ENCODE measurements around the gene FTCD. TPM values are rescaled to one million over a fixed set of nuclear protein-coding genes. Genes with fewer than 3 reads are reported as not detected.

The FTCD gene
- total RNA-seq, 2 experiments from 2014 or later = 0.06 to 1.1 TPM

- no TSS peak for BruUV-seq (replicated peaks)
- intact Hi-C loops (cut with micrococcal nuclease; ENCODE audit: unreplicated experiment) = no loop called here
- ChIA-PET POLR2A (no interaction called here), CTCF (ENCODE audit: unreplicated experiment) (no interaction called here)
- Histone ChIP-seq H3K36me3 (ENCODE audit: insufficient read depth, low read length) (no peaks in the 10 kb centered on the region), H3K4me2 (ENCODE audit: low read length) (no peak overlapping the region), H3K9me3 (ENCODE audit: low read length) (no peaks in the 10 kb centered on the region), H3K9me2 (ENCODE audit: insufficient read depth, low read length) (no peaks in the 10 kb centered on the region), H4K20me1 (ENCODE audit: insufficient read depth, low read length) (no peaks in the 10 kb centered on the region), H2AFZ (ENCODE audit: low read length) (no peak overlapping the region), H3K4me3 (ENCODE audit: low read depth, low read length, poor library complexity, severe bottlenecking) (no peak overlapping the region), H3K4me1 (ENCODE audit: insufficient read depth, low read length, poor library complexity, severe bottlenecking) (peaks cover 9% of the 10 kb centered on the region), H3K79me2 (ENCODE audit: insufficient read depth, low read depth, low read length) (no peaks in the 10 kb centered on the region), H3K27ac (ENCODE audit: low read depth, low read length, poor library complexity, severe bottlenecking) (no peak overlapping the region)
- TF ChIP-seq EZH2phosphoT487 (IDR thresholded peaks at IDR 0.05; ENCODE audit: borderline replicate concordance, low read depth, low read length) = no peak
- TF ChIP-seq, protein P1, sequence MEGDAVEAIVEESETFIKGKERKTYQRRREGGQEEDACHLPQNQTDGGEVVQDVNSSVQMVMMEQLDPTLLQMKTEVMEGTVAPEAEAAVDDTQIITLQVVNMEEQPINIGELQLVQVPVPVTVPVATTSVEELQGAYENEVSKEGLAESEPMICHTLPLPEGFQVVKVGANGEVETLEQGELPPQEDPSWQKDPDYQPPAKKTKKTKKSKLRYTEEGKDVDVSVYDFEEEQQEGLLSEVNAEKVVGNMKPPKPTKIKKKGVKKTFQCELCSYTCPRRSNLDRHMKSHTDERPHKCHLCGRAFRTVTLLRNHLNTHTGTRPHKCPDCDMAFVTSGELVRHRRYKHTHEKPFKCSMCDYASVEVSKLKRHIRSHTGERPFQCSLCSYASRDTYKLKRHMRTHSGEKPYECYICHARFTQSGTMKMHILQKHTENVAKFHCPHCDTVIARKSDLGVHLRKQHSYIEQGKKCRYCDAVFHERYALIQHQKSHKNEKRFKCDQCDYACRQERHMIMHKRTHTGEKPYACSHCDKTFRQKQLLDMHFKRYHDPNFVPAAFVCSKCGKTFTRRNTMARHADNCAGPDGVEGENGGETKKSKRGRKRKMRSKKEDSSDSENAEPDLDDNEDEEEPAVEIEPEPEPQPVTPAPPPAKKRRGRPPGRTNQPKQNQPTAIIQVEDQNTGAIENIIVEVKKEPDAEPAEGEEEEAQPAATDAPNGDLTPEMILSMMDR (conservative IDR thresholded peaks at IDR 0.05; ENCODE audit: low read length) = no peak
- DNase-seq (ENCODE audit: low spot score) = no peak
Observed at GRCh38 chr21:46168238-46168637, 12.9 kb upstream of the FTCD start.

DNA sequence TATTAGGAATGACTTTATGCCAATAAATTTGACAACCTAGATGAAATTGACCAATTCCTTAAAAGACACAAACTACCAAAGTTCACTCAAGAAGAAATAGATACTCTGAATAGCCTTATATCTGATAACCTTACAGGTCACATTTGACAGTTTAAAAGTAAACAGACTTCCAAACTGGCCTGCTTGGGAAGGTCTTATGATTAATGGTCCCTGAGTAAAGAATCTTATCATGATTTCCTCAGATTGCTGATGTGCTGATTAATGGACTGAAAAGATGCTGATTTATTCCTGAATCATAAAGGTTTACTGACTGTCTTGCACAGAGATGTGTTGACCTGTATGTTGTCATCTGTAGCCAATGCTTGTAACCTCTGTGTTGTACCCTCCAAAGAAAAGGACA lies 9.7 kb upstream of the FTCD start:
- no peaks in the 10 kb centered on the region for H3K36me3 ChIP-seq (ENCODE audit: insufficient read depth, low read length)
- H4K20me1 ChIP-seq (ENCODE audit: insufficient read depth, low read length) = no peaks in the 10 kb centered on the region
- CTCF ChIA-PET (ENCODE audit: unreplicated experiment) = no interaction called here
- H3K79me2 ChIP-seq (ENCODE audit: insufficient read depth, low read depth, low read length) = no peaks in the 10 kb centered on the region
- peaks cover 3% of the 10 kb centered on the region; the same call in 1 of the 2 replicates for H3K9me3 ChIP-seq (ENCODE audit: low read length)
- H3K9me2 ChIP-seq (ENCODE audit: insufficient read depth, low read length) = no peaks in the 10 kb centered on the region
- H3K4me3 ChIP-seq (ENCODE audit: low read depth, low read length, poor library complexity, severe bottlenecking) = no peak overlapping the region
- H3K27ac ChIP-seq (ENCODE audit: low read depth, low read length, poor library complexity, severe bottlenecking) = no peak overlapping the region
- H2AFZ ChIP-seq (ENCODE audit: low read length) = no peak overlapping the region
- H3K4me2 ChIP-seq (ENCODE audit: low read length) = no peak overlapping the region
- POLR2A ChIA-PET = no interaction called here
- H3K4me1 ChIP-seq (ENCODE audit: insufficient read depth, low read length, poor library complexity, severe bottlenecking) = no peaks in the 10 kb centered on the region
- no peak for DNase-seq (ENCODE audit: low spot score)
- intact Hi-C loops (cut with micrococcal nuclease; ENCODE audit: unreplicated experiment) = no loop called here
- BruUV-seq (replicated peaks) = no TSS peak
- TF ChIP-seq EZH2phosphoT487 (IDR thresholded peaks at IDR 0.05; ENCODE audit: borderline replicate concordance, low read depth, low read length) = no peak
- TF ChIP-seq, protein P1 (conservative IDR thresholded peaks at IDR 0.05; ENCODE audit: low read length) = no peak

DNA sequence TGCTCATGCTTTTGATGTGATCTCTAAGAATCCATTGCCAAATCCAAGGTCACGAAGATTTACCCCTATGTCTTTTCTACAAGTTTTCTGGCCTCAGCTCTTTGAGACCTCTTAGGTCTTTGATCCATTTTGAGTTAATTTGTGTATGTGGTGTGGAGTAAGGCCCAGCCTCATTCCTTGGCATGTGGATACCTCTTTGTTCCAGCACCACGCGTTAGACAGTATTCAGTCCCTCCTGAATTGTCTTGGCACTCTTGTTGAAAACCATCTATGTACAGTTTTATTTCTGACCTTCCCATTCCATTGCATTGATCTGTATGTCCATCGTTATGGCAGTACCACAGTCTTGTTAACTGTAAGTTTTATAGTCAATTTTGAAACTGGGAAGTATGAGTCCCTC lies 8.0 kb upstream of the FTCD start:
- Histone ChIP-seq H3K4me1 (ENCODE audit: insufficient read depth, low read length, poor library complexity, severe bottlenecking) (no peaks in the 10 kb centered on the region), H3K79me2 (ENCODE audit: insufficient read depth, low read depth, low read length) (no peaks in the 10 kb centered on the region), H4K20me1 (ENCODE audit: insufficient read depth, low read length) (no peaks in the 10 kb centered on the region), H3K9me3 (ENCODE audit: low read length) (peaks cover 3% of the 10 kb centered on the region; the same call in 1 of the 2 replicates), H2AFZ (ENCODE audit: low read length) (no peak overlapping the region), H3K4me2 (ENCODE audit: low read length) (no peak overlapping the region), H3K9me2 (ENCODE audit: insufficient read depth, low read length) (no peaks in the 10 kb centered on the region), H3K4me3 (ENCODE audit: low read depth, low read length, poor library complexity, severe bottlenecking) (no peak overlapping the region), H3K27ac (ENCODE audit: low read depth, low read length, poor library complexity, severe bottlenecking) (no peak overlapping the region), H3K36me3 (ENCODE audit: insufficient read depth, low read length) (no peaks in the 10 kb centered on the region)
- intact Hi-C loops (cut with micrococcal nuclease; ENCODE audit: unreplicated experiment) = no loop called here
- TF ChIP-seq EZH2phosphoT487 (IDR thresholded peaks at IDR 0.05; ENCODE audit: borderline replicate concordance, low read depth, low read length) = no peak
- TF ChIP-seq, protein P1 (conservative IDR thresholded peaks at IDR 0.05; ENCODE audit: low read length) = no peak
- no TSS peak for BruUV-seq (replicated peaks)
- no peak for DNase-seq (ENCODE audit: low spot score)
- ChIA-PET POLR2A (no interaction called here), CTCF (ENCODE audit: unreplicated experiment) (no interaction called here)
